GM19351 (cell line): ENCODE results near the gene IQSEC1.

Experiments
- ATAC-seq: cut with Tn5 transposase; IDR thresholded peaks from one replicate; pipeline ENCODE4 v1.9.1; 2021; ENCODE audit warnings: mild to moderate bottlenecking, moderate library complexity; ENCODE audit not compliant: unreplicated experiment

The IQSEC1 gene

DNA sequence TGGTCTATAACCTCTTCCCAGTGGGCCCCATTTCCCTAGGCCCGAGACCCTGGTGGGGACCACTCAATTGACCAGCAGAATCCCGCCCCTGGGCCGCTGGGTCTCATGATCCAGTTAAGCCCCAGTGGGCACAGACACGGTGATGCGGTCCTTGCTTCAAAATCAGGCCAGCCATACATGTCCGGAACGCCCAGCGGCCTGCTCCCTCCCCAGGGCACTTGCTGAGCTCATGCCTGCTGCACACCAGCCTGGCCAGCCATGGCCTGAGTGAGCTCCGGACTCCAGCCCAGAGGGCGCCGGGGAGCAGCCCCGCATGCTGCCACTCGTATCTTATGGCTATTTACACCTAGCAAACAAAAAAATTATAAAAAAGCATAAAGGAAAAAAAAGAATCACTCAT is 34.4 kb upstream of the IQSEC1 start:
- no peak for ATAC-seq

DNA sequence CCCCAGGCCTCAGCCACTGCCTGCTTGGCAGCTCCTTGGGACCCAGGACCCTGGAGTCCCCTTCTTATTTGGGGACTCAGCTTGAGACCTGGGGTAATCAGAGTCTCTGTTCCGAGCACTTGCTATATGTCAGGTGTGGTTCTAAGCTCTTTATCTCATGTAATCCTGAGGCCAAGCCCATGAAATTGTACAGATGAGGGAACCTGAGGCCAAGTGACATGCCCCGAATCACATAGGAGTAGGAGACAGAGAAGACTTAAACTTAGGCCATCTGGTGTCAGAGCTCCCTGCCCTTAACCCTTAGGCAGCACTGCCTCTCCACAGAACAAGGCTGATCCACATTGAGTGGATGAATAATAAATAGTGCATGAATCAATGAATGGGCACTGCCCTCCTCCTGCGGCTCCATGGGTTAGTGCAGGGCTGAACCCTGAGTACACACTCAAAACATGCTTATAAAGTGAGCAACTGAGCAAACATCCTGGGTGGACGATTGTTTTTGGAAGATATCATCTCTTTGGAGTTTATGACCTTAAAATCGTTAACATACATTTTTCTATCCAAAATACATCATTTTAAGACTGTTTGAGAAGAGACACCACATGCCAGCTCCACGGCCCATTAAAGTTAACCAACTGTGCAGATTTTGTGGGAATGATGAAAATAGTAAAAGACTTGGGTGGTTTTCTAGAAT is 33.2 kb upstream of the IQSEC1 start:
- ATAC-seq, result no peak

DNA sequence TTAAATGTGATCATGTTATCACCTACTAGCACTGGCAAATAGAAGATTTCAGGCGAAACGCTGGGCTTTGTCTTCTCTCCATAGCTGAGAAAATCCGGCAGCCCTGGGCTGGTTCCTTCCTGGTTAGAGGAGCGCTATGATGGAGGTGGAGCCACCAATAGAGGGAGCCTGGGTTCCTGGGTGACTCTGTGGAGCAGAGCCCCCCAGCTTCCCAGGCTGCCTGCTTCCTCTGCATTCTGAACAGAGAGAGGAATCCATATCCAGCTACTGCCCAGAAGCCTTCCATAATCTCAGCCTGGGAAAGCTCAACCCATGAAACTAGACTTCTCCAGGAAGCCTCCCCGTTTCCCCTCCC is 32.6 kb upstream of the IQSEC1 start:
- ATAC-seq, result no peak

DNA sequence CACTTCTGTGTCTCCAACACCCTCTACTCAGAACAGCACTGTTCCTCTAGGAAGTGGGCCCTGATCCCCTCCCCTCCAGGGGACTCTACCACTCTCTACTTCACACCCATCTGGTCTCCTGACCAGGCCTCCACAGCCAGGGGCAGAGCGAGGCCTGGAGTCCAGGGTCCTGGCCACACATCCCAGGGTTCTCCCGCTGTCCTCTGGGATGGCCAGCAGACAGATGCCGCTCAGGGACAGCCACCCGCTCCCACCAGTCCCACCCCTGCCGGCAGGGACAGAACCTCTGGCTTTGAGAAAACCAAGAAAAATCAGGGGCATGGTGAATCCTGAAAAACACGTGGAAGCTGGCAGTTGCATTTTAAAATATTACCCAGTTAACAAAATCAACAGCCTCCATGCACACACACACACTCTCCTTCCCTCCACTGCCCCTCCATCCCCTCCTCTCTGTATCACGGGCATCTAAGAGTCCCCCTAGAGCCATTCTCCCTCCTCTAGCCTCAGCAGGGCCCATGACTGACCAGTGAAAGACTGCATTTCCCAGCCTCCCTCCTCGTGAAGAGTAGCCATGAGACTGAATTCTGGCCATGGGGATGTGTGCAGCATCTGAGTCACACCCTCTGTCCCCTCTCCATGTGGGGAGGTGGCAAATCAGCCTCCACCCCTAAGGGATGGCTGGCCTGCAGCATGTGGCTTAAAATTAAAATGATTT is 32.1 kb upstream of the IQSEC1 start:
- no peak for ATAC-seq

DNA sequence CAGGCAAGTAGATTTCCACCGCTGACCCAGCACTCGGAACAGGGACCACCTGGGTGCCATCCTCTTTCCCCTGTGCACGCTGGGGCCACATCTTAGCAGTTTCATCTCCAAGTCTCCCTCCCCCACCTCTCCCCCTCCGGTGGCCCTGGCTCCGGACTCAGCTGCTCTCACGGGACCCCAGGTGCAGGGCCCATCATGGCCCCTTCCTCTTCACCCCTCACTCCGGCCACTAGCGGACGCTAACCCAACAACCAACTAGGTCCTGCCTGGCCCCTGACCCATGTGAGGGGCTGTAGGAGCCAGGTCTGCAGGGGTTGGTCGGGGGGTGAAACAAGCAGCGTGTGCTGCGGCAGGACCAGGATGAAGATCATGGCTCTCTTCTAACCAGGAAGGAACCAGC is 31.3 kb upstream of the IQSEC1 start:
- ATAC-seq, result no peak

DNA sequence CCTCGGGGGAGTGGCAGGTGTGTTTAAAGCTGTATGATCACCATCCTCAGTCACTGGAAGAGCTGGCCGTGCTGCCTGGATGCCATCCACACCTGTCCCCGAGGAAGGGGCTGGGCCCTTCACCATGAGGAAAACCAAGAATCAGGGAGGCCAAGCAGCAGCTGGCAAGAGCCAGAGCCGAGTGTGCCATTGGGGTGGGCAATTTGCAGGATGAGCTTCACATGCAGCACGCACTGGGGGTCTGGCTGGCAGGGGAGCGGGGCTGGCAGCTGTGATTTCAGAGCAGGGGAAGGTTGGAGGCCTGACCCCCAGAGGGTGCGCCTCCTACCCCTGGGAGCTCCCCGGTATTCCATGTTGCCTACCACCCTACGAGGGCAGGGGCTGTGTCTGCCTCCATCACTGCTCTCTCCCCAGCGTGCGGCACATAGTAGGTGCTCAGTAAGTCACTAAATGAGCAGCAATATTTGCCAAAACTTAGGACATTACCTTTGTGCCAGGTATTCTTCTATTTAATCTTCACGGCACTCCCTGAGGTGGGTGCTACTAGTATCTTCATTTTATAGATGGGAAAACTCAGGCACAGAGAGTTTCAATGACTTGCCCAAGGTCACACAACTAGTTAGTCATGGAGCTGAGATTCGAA is 30.3 kb upstream of the IQSEC1 start:
- ATAC-seq, result no peak

DNA sequence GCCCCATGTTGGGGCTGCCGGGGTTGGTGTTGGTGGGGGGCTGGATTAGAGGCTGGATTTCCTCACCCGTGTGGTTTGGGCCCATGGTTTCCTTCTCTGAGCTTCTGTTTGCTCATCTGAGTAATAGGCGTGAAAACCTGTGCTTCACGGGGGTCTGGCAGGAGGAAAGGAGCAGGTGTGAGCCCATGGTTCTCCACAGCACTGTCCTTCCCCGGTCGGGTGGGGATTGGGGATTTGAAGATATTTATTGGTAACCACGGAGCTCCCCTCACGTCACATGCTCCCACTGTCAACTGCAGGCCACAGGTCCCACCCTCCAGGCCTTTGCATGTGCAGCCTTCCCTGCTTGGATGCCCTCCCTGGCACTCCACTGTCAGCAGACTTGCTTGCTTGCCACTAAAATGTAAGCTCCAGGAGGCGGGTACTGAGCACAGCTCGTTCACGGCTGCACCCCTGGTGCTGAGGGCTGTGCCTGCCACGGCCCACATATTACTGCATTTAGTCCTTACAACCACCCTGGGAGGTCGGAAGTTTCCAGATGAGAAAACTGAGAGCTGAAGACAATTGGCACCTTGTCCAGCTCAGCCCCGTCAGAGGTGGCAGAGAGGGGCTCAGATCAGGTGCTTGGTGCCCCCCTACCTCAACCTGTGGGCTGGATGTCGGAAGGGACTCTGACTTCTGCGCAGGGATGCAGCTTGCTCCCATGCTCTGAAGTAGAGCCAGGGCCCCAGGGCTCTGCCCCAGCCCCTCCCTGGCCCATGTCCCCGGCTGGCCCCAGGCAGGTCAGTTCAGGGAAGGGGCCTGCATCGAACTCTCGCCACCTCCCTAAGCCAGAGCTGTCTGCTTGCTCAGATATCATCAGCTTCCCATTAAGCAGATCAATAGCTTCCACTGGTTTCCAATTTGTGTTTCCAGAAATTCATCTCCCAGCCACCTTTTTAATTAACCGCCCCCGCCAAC is 29.4 kb upstream of the IQSEC1 start:
- ATAC-seq, result no peak

DNA sequence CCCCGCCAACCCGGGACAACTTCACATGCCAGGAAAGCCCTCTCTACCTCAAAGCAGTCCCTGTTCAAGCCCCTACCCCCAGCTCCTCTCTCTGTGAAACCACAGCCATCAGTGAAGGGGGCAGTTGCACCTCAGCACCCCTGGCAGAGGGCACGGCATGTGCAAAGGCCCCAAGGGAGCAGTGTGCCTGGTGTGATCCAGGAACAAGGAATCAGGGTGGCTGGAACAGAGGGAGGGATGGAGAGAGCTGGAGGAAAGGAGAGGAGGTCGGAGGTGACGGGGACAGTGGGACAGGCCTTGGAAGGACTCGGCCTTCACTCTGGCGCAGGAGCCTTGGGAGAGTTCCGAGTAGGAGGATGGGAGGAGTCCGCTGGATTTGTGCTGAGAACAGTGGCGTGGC is 26.5 kb upstream of the IQSEC1 start:
- no peak for ATAC-seq

DNA sequence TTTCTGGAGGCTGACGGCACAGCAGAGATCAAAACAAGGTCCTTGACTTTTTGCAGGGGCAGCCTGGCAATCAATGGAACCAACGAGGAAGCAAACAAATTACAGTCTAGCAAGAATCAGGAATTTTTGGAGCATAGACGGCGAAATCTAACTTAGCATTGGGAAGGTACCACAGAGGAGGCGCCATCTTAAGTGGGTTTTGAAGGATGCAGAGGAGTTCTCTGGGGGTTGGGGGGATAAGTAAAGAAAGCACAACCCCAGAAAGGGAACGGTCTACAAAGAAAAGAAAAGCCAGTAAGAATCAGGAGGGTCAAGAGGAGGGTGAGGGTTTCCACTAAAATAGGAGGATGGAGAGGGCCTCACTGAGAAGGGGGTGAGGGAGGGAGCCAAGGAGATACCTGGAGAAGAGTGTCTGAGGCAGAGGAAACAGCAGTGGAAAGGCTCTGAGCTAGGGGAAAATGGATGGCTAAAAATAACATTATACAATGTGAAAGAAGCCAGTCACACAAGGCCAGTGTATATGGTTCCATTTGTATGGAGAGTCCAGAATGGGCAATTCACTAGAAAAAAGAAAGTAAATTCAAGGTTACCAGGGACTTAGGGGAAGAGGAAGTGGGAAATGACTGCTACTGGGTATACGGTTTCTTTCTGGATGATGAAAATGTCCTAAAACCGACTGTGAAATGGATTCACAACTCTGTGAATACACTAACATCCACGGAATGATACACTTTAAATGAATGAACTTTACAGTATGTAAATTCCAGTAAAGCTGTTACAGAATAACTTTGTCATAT is 25.2 kb upstream of the IQSEC1 start:
- ATAC-seq, result no peak

DNA sequence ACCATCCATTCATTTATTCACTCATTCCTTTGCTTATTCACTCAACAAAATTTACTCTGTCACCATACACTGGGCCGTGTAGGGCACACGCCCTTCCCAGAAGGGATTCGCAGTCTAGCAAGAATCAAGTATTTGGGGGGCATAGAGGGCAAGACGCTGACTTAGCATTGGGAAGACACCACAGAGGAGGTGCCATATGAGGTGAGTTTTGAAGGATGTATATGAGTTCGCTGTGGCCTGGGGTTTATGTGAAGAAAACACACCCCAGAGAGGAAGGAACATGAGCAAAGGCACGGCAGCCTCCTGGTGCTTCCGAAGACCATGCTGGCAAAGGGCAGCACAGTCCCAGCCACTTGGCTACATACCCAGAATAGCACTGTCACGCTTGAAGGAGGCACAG is 23.1 kb upstream of the IQSEC1 start:
- ATAC-seq, result no peak

DNA sequence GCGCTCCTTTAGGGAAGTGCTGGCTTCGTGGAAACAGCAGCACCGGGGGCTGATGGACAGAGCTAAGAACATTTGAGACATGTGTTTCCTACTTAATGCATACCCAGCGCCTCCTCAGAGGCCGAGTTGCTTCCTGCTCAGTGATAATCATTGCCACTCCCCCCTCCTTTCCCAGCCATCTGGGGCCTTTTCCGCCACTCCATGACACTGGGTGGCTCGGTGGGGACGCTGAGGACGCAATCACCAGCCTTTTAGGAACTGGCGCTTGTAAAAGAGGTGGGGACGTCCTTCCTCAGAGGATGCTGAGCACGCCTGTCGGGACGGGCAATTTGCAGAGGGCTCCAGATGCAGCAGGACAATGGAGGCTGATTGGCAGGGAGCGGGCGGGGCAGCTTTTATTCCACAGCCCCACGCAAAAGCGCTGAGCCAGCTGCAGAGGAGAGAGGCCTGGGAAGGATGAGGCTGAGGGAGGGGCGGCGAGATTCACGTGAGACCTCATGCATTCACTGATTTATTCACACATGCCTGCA is 22.2 kb upstream of the IQSEC1 start:
- no peak for ATAC-seq

DNA sequence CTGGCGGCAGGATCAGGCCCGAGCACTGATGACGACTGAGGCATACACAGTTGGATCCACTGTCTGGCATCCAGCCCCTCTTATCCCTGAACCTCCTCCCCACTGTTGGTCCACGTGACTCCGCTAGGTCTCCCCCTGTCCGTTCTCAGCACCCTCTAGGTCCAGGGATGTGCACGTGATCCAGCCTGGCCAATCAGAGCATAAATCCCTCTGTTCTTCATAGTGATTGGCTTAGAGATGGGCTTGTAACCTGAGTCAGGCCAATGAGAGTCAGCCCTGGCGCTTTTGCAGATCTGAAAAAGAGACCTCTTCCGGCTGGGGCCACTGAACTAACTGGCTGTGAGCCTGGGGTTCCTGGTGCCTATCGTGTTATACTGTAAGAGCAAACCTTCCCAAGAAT is 20.5 kb upstream of the IQSEC1 start:
- ATAC-seq, result no peak

DNA sequence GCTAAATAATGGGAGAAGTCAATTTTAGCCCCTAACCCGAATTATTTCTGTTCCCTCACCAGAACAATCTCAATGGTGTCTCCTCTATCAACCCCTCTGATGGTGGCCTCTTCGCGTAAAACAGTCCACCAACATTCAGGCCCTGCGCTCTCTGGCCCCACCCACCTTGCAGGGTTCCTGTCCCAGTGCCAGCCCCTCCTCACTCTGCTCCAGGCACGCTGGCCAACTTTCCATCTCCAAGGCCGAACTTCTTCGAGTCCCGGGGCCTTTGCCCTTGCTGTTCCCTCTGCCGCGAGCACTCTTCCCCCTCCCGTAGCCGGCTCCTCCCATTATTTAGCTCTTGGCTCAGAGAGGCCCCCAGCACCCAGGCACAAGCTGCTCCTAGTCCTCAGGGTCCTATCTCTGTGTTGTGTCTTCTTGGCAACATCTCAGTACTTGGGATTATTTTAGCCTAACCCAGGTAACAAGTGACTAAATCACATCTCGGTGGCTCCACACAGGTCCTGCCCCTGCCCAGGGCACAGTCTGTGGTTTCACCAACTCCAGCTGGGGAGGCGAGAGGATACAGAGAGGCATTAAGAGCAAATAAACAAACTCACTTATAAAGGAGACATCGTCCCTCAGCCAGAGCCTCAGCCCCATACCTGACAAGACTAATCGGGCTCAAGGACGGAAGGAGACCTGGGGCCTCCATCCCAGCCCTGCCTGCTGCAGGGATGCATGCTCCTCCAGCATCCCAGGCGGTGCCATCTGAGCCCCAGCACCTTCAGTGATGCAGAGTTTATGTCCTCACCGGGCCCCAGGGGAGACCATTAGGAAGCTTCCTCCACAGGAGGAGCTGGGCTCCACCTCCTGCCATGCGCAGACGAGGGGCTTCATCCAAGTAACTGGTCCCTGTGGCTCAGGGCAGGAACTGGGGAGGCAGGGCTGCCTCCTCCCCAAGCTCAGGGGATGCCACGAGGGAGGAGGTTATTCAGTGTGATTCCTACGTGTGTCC is 19.7 kb upstream of the IQSEC1 start:
- ATAC-seq, result no peak

DNA sequence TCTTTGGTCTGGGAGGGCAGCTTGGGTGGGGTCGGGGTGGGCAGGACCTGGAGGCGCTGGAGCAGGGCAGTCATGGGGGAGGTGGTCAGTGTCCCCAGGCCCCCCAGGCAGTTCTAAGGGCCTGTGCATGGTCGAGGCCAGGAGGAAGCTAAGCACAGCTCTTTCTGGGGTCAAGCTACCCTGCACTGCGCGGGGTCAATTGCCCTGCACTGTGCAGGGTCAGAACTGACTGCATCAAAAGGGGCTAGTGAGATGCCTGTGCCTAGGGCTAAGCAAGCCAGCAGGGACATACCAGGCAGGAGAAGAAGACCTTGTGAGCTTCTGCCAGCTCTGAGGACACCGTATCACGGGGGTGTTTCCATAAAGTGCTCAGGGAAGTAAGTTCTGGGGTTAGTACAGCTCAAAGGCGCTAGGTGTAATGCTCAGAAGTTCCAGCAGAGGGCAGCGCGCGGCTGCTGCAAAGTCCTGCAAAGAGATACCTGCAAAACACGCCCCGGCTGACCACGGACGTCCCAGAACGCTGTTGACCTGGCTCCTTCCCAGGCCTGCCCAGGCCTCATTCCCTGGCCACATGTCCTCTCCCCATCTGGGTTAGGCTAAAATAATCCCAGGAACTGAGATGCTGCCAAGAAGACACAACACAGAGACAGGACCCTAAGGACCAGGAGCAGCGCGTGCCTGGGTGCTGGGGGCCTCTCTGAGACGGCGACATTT is 18.8 kb upstream of the IQSEC1 start:
- peak; percentile 83 for ATAC-seq

DNA sequence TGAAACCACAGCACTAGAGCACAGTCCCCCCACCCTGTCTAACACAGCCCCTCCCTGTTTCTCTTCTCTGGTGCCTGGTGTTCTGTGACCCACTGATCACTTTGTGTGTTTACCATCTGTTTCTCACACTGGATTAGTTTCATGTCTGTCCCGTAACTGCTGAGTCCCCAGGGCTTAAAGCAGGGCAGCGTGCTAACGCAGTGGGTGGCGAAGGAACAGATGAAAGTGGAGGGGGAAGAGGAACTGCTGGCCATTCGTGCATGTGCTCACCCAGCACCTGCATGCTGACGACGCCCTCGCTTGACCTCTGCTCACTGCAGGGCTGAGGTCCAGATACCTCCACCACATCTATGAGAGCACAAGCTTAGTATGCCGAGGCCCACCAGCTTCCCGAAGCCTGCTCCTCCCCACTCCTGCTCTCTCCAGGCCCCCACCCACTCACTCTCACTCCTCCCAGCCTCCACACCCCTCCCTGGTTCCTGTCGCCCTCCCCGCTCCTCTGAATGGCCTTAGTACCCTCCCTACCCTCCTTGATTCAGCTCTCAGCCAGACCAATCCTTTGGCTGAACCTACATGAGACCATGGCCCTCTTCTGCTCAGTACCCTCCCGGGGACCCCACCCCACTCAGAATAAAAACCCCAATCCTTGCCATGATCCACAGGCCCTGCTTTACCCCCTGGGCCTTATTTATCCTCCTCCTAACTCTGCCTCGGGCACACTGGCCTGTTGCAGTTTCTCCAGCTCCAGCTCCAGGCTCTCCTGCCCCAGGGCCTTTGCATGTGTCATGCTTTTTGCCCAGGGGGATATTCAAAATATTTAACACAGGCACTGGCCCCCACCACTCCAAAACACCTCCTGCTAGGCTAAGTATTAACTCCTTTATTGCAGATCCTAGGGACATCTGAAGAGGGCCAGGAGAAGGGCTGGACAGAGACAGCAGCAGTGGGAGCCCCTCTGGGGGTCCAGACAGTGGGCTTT is 15.1 kb upstream of the IQSEC1 start:
- ATAC-seq, result no peak

DNA sequence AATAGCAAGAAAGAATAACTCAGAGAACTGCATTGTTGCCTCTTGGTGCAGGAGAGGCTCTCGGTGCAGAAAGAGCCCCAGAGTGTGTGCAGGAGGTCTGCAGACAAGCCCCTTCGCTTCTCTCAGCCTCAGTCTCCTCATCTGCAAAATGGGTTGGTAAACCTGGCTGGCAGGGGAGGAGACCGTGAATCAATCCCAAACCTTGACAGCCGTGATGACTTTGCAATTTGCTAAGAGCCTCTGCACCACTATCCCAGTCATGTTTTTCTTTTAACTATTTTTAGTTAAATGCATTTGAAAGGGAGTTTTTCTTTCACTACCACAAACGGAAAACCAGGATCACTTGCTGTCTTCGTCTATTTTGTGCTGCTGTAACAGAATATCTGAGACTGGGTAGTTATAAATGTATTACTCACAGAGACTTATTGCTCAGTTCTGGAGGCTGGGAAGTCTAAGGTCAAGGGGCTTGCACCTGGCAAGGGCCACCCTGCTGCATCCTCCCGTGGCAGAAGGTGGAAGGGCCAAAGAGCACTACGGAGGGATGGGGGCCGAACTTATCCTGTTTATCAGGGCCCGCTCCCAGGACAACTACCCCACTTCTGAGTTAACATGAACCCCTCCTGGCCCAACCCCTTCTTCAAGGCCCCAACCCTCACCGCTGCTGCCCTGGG is 14.2 kb upstream of the IQSEC1 start:
- ATAC-seq, result no peak

DNA sequence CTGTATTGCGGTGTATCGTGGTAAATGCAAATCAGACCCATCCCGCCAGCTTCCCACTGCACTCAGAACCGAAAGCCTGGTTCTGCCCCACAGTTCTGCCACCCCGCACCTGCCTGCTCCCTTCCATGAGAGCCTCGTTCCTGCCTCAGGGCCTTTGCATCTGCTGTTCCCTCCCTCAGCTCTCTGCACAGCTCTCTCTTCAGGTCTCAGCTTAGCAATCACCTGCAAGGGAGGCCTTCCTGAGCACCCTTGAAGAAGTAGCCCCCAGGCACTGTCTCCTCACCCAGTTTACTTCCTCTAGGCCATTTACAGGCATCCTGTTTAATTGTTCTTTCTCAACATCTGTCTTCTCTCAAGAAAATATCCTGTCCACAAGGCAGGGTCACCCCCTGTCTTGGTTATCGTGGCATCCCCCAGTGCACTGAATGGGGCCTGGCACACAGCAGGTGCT is 13.3 kb upstream of the IQSEC1 start:
- no peak for ATAC-seq
